ENCODE measurements around the gene ST3GAL4.
"Not testable (repeated sequence)": the region's sequence is repeated elsewhere in the genome, so short reads cannot be mapped to it uniquely, and the experiment has no call there.

The ST3GAL4 gene

GRCh38 chr11:126346946-126347345 is 8.5 kb upstream of the ST3GAL4 start:
- DNase-seq (ENCODE audit: low read depth), result not testable (repeated sequence)

- no peak for DNase-seq (ENCODE audit: low read depth)
These were observed 7.5 kb upstream of the ST3GAL4 start for GRCh38 chr11:126347751-126348668.

- DNase-seq (ENCODE audit: low read depth), result no peak
These were observed 6.5 kb upstream of the ST3GAL4 start for GRCh38 chr11:126348806-126349582.

- DNase-seq (ENCODE audit: low read depth), result no peak
These were observed 4.7 kb upstream of the ST3GAL4 start for GRCh38 chr11:126350836-126351235.

GRCh38 chr11:126352163-126352562 is 3.3 kb upstream of the ST3GAL4 start:
- no peak for DNase-seq (ENCODE audit: low read depth)

- DNase-seq (ENCODE audit: low read depth), result no peak
These were observed 2.3 kb upstream of the ST3GAL4 start for GRCh38 chr11:126352934-126353801.

GRCh38 chr11:126354631-126355323 is 709 bp upstream of the ST3GAL4 start:
- no peak for DNase-seq (ENCODE audit: low read depth)

- no peak for DNase-seq (ENCODE audit: low read depth)
These were observed 726 bp downstream of the ST3GAL4 start for GRCh38 chr11:126355926-126356897.

- no peak for DNase-seq (ENCODE audit: low read depth)
These were observed 1.8 kb downstream of the ST3GAL4 start for GRCh38 chr11:126357055-126357962.

GRCh38 chr11:126357969-126358762 is 2.7 kb downstream of the ST3GAL4 start:
- DNase-seq (ENCODE audit: low read depth), result no peak

- no peak for DNase-seq (ENCODE audit: low read depth)
These were observed 3.3 kb downstream of the ST3GAL4 start for GRCh38 chr11:126358763-126359160.

GRCh38 chr11:126359431-126360048 is 4.1 kb downstream of the ST3GAL4 start:
- DNase-seq (ENCODE audit: low read depth), result no peak

GRCh38 chr11:126360049-126360446 is 4.6 kb downstream of the ST3GAL4 start:
- no peak for DNase-seq (ENCODE audit: low read depth)

GRCh38 chr11:126361400-126361799 is 5.9 kb downstream of the ST3GAL4 start:
- DNase-seq (ENCODE audit: low read depth), result no peak

GRCh38 chr11:126362879-126363655 is 7.6 kb downstream of the ST3GAL4 start:
- no peak for DNase-seq (ENCODE audit: low read depth)

- DNase-seq (ENCODE audit: low read depth), result no peak
These were observed 8.3 kb downstream of the ST3GAL4 start for GRCh38 chr11:126363706-126364248.

GRCh38 chr11:126364735-126365134 is 9.2 kb downstream of the ST3GAL4 start:
- not testable (repeated sequence) for DNase-seq (ENCODE audit: low read depth)

Measured in activated T-cell treated with anti-CD3 and anti-CD28 coated beads for 1 hour (primary cell).